GM19463 (cell line): ENCODE measurements around the gene TGIF2.
A peak's percentile ranks its signal among the peaks of the same experiment; 100 is the strongest.

Experiments used
- ATAC-seq: cut with Tn5 transposase; IDR thresholded peaks from one replicate; pipeline ENCODE4 v1.9.1; 2021; ENCODE audit warnings: mild to moderate bottlenecking, moderate library complexity; ENCODE audit not compliant: unreplicated experiment

The TGIF2 gene

DNA sequence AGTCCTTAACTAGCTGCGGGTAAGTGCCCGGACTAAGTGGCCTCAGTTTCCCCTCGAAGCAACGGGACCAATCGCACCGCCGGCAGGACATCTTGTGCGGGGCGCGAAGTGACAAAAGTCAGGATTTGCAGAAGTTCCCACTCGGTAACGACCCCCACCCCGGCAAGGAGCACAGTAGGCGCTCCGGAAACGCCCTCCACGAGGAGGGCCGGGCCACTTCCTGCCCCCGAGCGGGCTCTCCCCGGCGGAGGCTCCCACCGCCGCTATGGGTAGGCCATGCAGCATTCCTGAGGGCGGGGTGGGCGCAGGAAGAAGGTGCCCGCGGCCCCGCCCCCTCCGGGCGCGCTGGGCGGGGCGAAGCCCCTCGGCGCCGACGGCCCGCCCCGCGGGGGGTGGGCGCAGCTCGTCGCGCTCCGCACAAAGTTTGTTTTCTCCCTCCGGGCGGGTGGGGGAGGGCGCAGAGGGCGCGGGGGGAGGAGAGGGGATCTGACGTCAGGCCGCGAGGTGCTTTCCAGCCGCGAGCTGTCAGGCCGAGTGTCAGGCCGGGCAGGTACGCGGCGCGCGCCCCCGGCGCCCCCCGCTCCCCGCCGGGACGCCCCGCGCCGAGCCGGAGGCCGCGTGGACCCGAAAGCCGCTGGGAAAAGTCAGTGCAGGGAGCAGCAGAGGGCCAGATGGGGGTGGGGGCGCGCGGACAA, at the start of gene TGIF2:
TGIF2 (plus strand) TSS at position 495 of the 695 bp plus-strand sequence. CDS start 5,178 bp downstream, outside the sequence.
- ATAC-seq = peak; percentile 65

DNA sequence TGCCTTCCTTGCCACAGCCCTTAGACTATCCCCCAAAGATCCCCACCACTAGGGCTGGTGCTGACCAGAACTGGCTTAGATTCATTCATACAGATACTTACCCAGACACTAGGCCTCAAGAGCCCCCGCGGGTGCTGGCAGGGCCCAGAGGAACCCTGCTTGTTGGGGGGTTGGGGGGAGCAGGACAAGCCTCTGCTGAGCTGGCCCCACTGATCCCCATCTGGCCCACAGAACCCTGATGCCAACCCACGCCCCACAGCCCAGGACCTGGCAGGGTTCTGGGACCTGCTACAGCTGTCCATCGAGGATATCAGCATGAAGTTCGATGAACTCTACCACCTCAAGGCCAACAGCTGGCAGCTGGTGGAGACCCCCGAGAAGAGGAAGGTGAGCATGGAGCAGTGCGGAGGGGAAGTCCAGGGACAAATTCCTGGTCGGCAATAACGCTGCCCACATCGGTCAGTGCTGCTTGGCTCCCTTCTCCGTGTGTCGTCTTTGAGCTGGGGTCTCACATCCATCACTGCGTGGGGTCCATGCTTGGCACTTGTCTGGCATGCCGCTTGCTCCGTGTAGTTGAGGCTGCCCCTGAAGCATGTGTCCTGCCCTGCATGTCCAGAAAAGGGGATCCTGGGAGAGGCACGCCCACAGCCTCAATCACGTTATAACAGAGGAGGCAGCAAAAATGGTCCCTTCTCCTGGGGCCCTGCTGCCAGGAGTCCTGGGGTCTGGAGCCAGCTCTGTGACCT, 47.6 kb upstream of the TGIF2 start:
- ATAC-seq = no peak

DNA sequence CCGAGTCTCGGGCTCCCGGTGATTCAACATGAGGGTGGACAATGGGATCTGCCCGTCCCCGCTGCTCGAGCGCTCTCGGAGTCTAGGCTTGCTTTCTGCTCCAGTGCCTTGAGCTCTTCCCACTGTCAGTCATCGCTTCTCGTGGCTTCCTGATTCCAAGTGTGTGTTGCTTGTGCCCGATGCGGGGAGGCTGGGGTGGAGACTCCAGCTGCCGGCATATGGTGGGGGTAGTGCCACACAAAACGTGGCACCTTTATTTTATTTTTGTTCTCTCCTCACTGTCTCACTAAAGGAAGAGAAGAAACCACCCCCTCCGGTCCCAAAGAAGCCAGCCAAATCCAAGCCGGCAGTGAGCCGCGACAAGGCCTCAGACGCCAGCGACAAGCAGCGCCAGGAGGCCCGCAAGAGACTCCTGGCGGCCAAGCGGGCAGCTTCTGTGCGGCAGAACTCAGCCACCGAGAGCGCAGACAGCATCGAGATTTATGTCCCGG, 46.8 kb upstream of the TGIF2 start:
- ATAC-seq = no peak

DNA sequence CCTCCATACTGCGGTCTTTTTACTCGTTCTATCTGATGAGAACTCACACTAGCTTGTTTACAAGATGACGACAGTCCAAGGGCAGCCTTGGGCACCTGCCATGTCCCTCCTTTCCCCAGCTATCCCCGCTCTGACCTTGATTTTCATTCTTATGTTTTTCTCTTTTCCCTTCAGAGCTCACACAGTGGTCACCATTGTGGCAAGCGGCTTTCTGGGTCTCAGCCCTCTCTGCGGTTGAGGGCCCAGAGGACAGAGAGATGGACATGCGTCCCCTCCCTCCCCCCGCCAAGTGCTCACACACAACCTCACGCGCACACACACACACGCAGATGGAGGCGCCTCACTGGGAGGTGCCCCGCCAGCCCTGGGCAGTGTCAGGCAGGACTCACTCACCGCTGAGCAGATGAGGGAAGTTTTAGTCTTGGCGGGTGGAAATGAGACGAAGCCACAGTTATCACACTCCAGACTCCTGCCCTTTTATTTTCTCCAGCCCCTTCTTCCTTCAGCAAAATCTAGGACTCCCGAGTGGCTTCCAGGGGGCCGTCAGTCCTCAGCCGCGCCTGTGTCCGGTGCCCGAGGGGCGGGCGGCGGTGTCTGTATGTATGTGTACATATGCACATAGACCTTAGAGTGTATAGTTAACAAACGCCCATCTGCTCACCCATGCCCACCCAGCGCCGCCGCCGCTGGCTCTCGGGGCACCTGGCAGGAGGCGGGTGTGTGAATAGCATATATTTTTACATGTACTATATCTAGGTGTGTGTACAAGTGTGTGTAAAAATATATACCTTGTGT, 45.9 kb upstream of the TGIF2 start:
- no peak for ATAC-seq

DNA sequence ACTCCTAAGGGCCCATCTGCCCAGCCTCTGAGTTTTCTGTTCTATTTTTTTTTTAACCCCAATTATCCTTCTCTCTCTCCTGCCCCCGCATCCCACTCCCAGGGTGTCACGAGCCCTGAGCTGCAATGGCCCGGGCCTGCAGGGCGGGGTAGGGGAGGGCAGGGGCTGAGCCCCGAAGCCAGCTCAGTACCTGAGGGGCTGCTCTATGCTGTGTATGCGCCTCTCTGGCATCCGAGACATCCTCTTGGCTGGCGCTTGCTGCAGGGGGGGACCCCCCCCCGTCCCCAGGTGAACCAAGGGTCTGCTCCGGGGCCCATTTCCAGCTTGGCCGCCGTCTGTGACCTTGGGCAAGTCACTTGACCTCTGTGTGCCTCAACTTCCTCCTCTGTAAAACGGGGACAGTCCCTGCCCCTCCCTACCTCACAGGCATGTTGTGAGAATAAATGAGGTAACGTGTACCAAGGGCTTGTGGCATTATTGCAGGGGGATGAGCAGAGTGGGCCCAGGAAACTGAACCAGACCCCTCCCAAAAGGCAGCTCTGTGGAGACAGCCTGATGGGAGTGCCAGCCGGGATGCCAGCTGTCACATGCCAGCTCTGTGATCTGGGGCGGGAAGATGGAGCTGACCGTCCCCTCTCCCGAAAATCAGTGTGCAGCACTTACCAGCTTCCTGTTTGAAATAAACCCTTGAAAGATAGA, 45.1 kb upstream of the TGIF2 start:
- no peak for ATAC-seq

DNA sequence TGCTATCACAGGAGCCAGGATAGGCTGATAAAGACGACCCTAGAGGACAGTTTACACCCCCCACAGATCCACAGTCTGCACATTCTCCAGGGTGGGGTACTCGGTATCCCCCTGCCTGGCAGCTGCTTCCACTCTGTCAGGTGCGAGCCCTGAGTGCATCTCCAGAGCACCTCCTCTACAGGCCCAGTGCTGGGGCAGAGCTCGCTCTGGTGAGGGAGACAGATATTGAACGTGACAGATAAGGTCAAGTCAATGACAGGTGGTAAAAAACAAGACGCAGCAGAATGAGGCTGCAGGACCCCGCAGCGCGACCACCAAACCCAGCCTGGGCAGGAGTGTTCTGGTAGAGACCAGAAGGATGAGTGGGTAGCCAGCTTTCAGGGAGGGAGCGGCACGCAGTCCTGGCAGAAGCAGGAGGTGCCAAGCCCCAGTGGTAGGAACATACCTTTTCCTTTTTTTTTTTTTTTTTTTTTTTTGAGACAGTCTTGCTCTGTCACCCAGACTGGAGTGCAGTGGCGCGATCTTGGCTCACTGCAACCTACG, 44.5 kb upstream of the TGIF2 start:
- no peak for ATAC-seq

DNA sequence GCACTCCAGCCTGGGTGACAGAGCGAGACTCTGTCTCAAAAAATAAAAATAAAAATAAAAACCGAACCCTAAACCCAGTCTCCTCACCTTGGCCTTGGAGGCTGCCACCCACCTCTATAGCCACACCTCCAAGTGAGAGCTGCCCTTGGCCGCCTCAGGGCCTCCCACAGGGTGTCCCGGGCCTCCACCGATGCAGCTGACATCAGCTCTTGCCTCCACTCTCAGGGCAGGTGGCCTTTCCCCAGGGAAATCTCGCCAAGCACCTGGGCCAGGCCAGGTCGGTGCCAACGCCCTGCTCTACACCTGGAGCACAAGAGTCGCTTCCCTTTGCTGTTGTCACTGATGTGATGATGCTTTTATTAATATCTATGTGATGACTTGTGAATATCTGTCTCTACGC, 41.0 kb upstream of the TGIF2 start:
- ATAC-seq = no peak

DNA sequence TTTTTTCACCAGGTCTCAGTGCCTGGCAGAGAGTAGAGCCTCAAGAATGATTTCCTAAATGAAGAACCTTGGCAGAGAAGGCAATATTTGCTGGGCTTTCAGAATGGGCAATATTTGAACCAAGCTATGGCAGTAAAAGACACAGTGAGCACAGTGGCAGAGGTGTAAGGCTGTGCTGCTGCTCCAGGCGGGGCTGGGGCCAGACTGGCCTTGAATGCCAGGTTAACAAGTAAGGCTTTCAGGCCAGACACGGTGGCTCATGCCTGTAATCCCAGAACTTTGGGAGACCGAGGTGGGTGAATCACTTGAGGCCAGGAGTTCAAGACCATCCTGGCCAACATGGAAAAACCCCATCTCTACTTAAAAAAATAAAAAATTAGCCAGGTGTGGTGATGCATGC, 40.6 kb upstream of the TGIF2 start:
- no peak for ATAC-seq

DNA sequence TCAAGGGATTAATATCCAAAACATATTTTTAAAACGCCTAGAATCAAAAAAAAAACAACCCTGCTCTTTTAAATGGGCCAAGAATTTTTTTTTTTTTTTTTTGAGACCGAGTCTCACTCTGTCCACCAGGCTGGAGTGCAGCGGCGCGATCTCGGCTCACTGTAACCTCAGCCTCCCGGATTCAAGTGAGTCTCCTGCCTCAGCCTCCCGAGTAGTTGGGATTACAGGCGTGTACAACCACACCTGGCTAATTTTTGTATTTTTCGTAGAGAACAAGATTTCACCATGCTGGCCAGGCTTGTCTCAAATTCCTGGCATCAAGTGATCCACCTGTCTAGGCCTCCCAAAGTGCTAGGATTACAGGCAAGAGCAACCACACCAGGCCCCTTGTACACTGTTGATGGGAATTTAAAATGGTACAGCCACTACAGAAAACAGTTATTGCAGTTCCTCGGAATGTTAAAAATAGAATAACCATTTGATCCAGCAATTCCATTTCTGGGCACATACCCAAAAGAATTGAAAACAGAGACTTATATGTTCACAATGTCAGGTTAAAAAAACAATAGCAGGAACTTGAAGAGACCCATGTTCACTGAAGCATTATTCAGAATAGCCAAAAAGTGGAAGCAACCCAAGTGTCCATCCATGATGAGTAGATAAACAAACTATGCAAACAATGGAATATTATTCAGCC, 35.2 kb upstream of the TGIF2 start:
- ATAC-seq = no peak

DNA sequence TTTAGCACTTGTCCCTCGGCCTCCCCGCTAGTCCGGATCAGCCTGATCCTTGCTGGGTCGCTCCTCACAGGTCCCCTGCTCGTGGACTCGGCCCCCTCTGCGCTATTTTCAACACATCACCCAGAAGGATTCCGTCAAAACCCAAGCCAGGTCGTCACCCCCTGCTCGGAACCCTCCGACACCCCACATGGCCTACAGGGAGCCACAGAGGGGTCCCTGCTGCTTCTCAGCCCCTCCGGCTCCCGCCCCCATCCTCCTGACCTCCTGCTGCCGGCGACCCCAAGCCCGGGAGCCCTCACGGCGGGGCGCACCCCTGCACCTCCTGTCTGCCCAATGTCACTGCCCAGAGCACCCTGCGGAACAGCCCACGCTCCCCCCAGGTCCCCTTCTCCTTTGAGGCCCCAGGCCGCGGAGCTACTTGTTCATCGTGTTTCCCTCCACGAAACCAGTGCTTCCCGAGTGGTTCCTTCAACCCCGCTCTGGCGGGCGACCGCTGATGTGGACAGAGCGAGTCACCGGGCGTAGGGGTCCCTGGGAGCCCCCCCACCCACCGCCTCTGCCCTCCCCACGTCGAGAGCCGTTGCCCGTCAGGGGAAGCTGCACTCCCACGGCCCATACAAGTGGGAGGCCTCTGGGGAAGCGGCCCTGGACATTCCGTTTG, 32.7 kb upstream of the TGIF2 start:
- ATAC-seq = no peak

DNA sequence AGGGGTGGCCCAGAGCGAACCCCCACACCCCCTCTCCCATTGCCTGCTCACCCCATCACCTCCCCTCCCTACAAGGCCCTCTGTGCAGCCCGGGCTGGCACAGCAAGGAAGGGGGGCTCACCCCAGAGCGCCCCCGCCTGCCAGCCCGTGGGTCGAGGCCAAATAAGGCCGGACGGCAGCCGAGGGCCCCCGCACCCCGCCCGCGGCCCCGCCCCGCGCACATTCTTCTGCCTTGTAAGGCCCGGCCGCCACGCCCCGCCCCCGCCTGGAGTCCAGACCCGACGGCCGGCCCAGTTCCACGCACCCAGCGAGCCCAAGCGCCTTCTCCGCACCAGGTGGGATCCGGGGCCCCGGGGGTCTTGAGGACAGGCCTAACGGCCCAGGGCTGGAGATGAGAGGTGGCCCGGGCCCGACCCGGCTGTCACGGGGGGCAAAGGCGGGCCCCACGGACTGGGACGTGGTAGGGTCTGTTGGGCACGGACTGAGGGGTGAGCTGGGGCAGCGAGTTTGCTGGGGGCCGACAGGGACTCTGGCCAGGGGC, 32.1 kb upstream of the TGIF2 start, which contains the start of gene MYL9:
MYL9 (plus strand) TSS at position 293 of the 541 bp plus-strand sequence. CDS start 3,366 bp downstream, outside the sequence.
- ATAC-seq = peak; percentile 53

DNA sequence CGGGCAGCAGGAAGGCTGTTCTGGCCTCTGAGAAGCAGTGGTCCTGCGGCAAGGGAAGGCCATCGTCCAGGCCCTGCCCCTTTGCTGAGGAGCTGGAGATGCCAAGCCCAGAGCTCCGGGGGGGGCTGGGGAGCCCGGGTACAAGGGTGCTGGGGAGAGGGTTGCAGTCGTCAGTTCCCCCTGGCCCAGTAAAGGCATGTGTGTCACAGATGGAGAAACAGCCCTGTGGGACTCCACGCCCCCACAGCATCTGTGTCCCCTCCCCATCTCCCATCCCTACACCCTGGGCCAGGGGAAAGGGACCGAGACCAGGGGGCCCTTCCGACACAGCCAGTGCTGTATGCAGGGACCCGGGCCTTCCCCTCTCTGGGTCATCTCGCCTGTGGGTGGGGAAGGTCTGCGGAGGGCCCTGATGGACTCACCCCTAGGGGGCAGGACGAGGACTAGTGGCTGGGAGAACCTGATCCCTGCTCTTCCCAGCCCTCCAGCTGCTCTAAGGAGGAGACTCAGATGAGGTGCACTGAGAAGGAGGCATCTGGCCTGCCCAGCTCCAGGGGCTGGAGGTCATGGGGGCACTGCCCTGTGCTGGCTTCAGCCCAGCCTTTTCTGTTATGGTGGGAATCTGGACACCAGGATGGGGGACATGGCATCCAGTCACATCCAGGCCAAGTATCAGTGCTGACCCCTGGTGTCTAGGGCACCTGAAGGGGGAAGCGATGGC, 31.5 kb upstream of the TGIF2 start:
- ATAC-seq = no peak

DNA sequence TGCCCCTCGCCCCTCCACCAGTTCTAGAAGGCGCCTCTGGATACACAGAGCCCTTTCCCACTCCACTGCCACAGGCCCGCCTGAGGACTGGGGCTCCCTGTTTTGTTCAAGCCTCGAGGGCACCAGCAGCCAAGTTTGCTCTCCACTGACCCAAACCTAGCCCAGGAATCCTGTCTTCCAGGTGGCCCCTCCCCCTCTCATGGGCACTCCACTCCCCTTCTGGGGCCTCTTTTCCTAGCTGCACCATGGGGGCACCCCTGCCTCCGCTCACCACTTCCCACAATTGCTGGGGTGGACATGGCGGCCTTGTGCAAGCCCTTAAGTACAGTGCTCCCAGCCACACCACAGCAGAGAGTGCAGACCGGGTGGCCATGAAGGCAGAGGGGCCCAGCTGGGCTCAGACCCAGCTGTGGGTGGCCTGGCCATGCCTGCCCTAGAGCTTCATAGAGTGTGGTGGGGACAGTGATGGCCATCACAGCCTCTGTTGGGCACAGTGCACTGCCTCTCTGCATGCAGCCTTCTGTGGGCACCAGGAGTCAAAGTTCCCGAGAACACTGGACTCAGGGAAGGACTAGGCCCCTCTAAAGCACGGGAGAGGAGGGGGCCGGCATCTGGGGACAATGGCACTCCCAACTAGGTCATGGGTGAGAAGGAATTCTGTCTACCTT, 30.7 kb upstream of the TGIF2 start:
- ATAC-seq = no peak

DNA sequence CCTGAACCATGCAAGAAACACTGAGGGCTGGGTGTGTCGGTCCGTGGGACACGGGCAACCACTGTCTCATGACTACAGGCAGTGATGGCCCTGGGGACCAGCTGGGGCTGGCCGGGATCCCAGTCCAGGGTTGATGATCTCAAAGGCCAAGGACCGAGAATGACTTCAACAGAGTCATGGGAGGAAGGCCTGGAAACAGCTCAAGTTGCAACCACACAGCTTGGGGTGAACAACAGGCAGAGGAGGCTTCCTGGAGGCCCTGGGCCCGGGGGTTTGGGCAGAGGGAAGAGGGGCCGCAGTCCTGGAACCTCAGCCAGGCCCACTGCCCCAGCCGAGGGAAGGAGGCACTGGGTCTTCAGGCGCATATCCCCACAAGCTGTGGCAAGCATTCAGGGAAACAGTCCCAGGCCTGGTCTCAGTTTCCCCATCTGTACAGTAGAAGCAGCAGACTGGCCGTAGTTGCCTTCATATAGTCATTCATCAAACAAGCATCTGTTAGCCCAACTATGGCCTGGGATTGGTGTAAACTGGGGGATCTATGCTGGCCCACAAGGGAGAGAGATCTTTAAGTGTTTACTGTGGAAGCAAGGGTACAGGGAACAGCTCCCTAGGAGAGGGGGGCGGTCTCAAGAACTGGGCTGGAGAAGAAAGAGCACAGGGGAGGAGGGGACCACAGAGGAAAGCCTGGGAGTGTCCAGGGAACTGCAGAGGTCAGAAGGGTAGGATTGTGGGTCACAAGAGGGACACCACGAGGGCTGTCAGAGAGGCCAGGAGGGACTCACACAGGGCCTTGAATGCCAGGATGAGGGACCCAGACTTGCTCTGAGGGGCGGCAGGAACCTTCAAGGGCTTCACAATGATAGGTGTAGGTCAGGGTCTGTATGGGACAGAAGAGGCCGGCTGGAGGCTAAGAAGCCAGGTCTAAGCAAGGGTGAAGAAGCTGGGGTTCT, 29.9 kb upstream of the TGIF2 start:
- no peak for ATAC-seq

DNA sequence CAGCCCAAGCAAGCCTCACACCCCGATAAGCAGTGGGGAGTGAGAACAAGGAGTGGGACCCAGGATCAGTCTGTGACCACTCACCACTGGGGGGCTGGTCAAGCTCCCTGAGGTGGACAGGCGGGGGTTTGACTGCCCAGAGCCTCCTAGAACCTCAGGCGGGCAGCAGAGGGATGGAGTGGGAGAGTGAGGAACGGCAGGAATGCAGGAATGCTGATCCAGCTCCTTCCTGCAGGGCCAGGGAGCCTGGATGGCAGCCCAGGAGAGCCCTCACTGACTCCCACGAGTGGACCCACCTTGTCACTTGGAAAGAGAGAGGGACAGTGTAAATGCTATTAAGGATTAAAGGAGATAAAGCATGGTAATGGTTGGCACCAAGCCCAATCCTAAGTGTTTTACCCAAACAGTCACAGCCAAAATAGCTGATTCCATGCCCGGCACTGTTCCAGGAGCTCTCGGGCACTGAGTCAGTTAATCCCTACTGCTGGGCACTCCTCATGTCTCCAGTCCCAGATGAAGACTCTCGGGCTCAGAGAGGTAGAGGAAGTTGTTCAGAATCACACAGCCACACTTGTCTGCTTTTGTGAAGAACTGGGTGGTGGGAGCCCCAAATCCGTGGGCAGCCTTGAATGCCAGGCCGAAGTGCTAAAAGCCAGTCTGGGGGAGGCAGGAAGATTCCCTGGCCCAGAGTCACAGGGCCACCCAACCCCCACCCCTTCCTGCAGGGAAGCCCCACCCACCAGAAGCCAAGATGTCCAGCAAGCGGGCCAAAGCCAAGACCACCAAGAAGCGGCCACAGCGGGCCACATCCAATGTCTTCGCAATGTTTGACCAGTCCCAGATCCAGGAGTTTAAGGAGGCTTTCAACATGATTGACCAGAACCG, 29.0 kb upstream of the TGIF2 start:
- ATAC-seq = no peak
